Breast epithelium (tissue), 4 donors: ENCODE results near the gene OTOF. TPM values are rescaled to one million over a fixed set of nuclear protein-coding genes. Genes with fewer than 3 reads are reported as not detected.

ENCODE experiments used
- DNase-seq, 2 donors: peaks; one replicate each; pipeline ENCODE4 v3.0.0-alpha.2; 2019; ENCODE audit warnings: low spot score in 2 of 2
- H3K27ac ChIP-seq, 2 donors: fragments of 200-600 bp; sonication (generic) in 1 of 2; one replicate each; pipeline ENCODE4 v1.5.1; 2016 to 2019; ENCODE audit warnings: mild to moderate bottlenecking in 1 of 2
- H3K27me3 ChIP-seq, 2 donors: fragments of 200-600 bp; sonication (generic) in 1 of 2; one replicate each; pipeline versions ENCODE4 v1.5.1 to v1.6.0; 2017 to 2019; ENCODE audit warnings: control low read depth in 1 of 2, mild to moderate bottlenecking in 1 of 2
- H3K36me3 ChIP-seq: fragments of 200-600 bp; one replicate; pipeline ENCODE4 v1.5.1; 2019
- H3K4me1 ChIP-seq, 2 donors: fragments of 200-600 bp; sonication (generic); one replicate each; pipeline ENCODE4 v1.5.1; 2016 to 2019; ENCODE audit warnings: control low read depth in 1 of 2
- H3K4me3 ChIP-seq, 3 donors: fragments of 200-600 bp; sonication (generic); 1 replicate in 2 of 3; 2 replicates in 1 of 3; pipeline ENCODE4 v1.5.1; 2016 to 2019; ENCODE audit warnings: mild to moderate bottlenecking in 3 of 3, moderate library complexity in 2 of 3
- H3K9me3 ChIP-seq, 2 donors: fragments of 200-600 bp; sonication (generic) in 1 of 2; one replicate each; pipeline ENCODE4 v1.5.1; 2016 to 2019; ENCODE audit warnings: control low read depth in 1 of 2
- CTCF ChIP-seq, 3 donors: fragments of 450-650 bp; IDR thresholded peaks; one replicate each; pipeline ENCODE4 v1.5.1; 2016 to 2017; ENCODE audit warnings: antibody characterized with exemption in 3 of 3, mild to moderate bottlenecking in 3 of 3, moderate library complexity in 3 of 3
- POLR2A ChIP-seq: fragments of 450-650 bp; IDR thresholded peaks from one replicate; pipeline ENCODE4 v1.6.1; 2016; ENCODE audit warnings: antibody characterized with exemption, mild to moderate bottlenecking, moderate library complexity
- POLR2AphosphoS5 ChIP-seq, 3 donors: sonication (generic); formaldehyde crosslinking; IDR thresholded peaks; one replicate each; pipeline ENCODE4 v1.6.1; 2017; ENCODE audit warnings: antibody characterized with exemption in 3 of 3
- intact Hi-C: fragments of 100-400 bp; cut with DNase I; formaldehyde crosslinking; loops from one replicate; pipeline ENCODE4 v1.15.1; 2023; ENCODE audit warnings: low total_unique reads
- total RNA-seq, 3 donors: library from RNA; depleted of rRNA; stranded (reverse); fragments of >200 nt; gene quantifications; one replicate each; pipeline ENCODE4 v1.1.0, GENCODE V29; 2016

Gene OTOF
- total RNA-seq, 3 donors from 2014 or later: 0.15 to 0.33 (median 0.32) TPM

DNA sequence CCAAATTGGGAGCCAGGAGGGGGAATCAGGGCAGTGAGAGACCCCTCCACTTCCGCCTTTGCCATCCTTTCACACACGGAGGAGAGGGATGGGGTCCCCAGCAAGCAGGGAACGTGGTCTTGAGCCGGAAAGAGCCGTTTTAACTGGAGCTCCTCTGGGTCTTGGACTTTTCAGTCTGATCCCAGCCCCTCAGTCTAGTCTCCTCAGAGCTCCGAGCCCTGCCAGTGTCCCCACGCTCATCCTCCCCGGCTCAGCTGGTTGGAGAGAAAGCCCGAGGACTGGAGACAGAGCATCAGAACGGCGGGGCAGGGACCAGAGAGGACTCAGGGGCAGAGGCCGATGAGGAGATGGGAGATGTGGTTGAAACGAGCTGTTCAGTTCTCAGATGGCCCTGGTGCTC, 26.1 kb upstream of the OTOF start:
- H3K9me3 ChIP-seq: no peaks in the 10 kb centered on the region
- H3K36me3 ChIP-seq: no peaks in the 10 kb centered on the region
- no peak overlapping the region for H3K27ac ChIP-seq
- DNase-seq: no peak
- intact Hi-C loops: no loop called here
- no peaks in the 10 kb centered on the region for H3K4me1 ChIP-seq
- no peak for TF ChIP-seq POLR2A
- TF ChIP-seq CTCF (IDR thresholded peaks at IDR 0.05): no peak
- no peak for TF ChIP-seq POLR2AphosphoS5 (IDR thresholded peaks at IDR 0.05)
- no peaks in the 10 kb centered on the region for H3K27me3 ChIP-seq
- peak overlapping the region; percentile 24 to 69 (median 49) for H3K4me3 ChIP-seq

DNA sequence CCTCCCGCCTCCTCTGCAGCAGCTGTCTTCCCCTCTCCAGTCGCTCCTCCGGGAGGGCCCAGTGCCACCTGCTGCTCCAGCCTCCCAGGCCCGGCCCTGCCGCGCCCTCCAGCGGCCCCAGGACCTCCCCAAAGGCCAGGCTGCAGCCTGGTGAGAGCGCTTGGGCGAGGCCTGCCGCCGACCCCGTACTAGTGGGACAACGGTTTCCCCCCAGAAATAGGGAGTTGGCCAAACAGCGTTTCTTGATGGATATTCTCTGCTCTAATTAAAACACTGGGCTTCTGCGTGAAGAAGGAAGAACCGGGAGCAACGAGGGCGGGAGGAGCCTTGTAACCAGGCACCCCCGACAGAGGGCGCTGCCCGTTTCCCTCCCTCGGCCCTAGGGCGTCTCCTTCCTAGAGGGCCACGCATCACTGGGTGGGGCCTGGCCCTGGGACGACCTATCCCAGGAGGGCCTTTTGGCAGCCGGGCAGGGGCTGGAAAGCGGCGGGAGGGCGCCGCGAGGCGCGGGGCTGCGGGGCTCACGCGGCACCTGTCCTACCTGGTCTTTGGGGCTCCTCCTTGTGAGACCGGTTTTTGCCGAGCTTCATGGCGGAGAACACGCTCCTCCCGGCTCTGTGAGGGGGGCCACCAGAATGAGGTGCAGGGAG, 25.4 kb upstream of the OTOF start:
- Histone ChIP-seq H3K4me3 (peak overlapping the region; percentile 24 to 69 (median 49)), H3K36me3 (no peaks in the 10 kb centered on the region), H3K4me1 (no peaks in the 10 kb centered on the region), H3K9me3 (no peaks in the 10 kb centered on the region), H3K27me3 (no peaks in the 10 kb centered on the region), H3K27ac (no peak overlapping the region)
- intact Hi-C loops: no loop called here
- peak; percentile 32 to 76 for DNase-seq
- TF ChIP-seq CTCF (IDR thresholded peaks at IDR 0.05): peak; percentile 6 to 73 (median 70)
- no peak for TF ChIP-seq POLR2A

DNA sequence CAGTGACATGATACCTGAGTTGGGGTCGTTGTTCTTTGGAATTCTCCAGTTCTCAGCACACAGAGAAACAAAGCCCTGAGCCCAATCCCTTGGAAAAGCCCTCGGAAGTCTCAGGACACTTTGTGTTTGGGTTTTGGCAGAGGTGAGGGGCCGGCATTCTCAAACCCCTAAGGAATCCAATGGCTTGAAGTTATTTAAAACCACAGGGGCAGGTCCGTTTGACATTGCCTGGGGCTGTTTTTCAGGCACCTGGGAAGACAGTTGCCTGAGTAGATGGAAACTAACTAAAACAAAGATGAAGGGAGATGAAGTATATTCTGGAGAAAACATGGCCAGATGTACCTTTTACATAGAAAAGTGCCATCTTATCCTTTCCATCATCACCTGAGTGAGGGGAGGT, 22.5 kb upstream of the OTOF start:
- intact Hi-C loops: no loop called here

DNA sequence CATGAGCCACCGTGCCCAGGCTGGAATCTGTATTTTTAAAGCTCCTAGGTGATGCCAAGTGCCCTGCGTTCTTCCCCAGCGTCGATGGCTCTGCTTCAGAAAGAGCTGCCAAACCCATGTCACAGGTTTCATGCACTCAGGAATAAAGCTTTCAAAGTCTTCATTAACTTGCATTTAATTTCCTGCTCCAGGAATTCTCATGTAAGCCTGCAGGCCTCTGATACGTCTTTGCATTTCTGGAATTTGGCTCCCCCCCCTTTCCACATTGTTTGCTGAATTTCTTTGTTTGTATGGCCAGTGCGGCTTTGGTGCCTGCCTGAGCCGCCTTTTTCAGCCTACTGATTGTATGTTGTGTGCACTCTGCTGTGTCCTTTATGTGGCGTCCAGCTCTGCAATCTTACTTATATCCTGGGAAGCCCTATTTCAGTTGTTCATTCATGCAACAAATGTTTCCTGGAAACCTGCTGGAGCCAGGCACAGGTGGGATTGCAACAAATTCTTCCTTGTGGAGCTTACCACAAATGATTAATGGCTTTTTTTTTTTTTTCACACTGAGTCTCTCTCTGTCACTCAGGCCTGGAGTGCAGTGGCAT, 17.9 kb upstream of the OTOF start:
- TF ChIP-seq CTCF (IDR thresholded peaks at IDR 0.05) (no peak), POLR2A (no peak), POLR2AphosphoS5 (IDR thresholded peaks at IDR 0.05) (no peak)
- intact Hi-C loops: no loop called here
- H3K9me3 ChIP-seq: no peaks in the 10 kb centered on the region
- H3K27me3 ChIP-seq: no peaks in the 10 kb centered on the region
- no peaks in the 10 kb centered on the region for H3K36me3 ChIP-seq
- no peak overlapping the region for H3K27ac ChIP-seq
- H3K4me1 ChIP-seq: no peaks in the 10 kb centered on the region
- DNase-seq: no peak
- H3K4me3 ChIP-seq: no peak overlapping the region

More for the DNA sequence above, 22.5 kb upstream of the OTOF start:
- no peak overlapping the region for H3K4me3 ChIP-seq
- no peaks in the 10 kb centered on the region for H3K4me1 ChIP-seq
- H3K9me3 ChIP-seq: no peaks in the 10 kb centered on the region
- no peaks in the 10 kb centered on the region for H3K36me3 ChIP-seq
- no peak for DNase-seq
- H3K27ac ChIP-seq: no peak overlapping the region
- H3K27me3 ChIP-seq: no peaks in the 10 kb centered on the region
- TF ChIP-seq POLR2A (no peak), CTCF (IDR thresholded peaks at IDR 0.05) (no peak), POLR2AphosphoS5 (IDR thresholded peaks at IDR 0.05) (no peak)

DNA sequence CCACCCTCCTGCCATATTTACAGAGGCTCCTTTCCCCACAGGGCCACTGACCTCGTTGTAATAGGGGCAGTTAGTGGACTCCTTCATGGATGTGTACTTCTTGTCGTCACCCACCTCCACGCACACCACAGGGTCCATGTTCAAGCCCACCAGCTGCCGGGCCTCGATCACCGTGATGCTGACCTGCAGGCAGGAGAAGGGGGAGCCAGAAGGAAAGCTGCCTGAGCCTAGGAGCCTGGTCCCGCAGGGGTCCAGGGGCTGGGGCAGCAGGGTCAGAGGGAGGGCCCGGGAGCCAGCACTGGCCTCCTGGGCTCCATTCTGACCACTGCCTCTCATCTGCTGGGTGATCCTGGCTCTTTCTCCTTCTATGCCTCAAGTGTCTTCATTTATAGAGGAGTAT, 17.0 kb upstream of the OTOF start:
- H3K9me3 ChIP-seq: no peaks in the 10 kb centered on the region

More for the DNA sequence above, 17.0 kb upstream of the OTOF start:
- Histone ChIP-seq H3K27me3 (no peaks in the 10 kb centered on the region), H3K4me3 (no peak overlapping the region), H3K36me3 (no peaks in the 10 kb centered on the region), H3K27ac (no peak overlapping the region), H3K4me1 (no peaks in the 10 kb centered on the region)
- TF ChIP-seq POLR2AphosphoS5 (IDR thresholded peaks at IDR 0.05): no peak
- no peak for TF ChIP-seq POLR2A
- no peak for TF ChIP-seq CTCF (IDR thresholded peaks at IDR 0.05)
- DNase-seq: no peak
- intact Hi-C loops: no loop called here
